Activated naive CD4-positive, alpha-beta T cell (primary cell): ENCODE results near the gene ENPP3.
"Not testable (repeated sequence)": the region's sequence is repeated elsewhere in the genome, so short reads cannot be mapped to it uniquely, and the experiment has no call there.

ENCODE experiments used
- DNase-seq, 4 experiments: peaks; one replicate each; lab custom pipeline; 2025; lab: John Stamatoyannopoulos, UW

Gene ENPP3

GRCh38 chr6:131736811-131737210 lies 99.7 kb downstream of the ENPP3 start:
- DNase-seq: no peak

GRCh38 chr6:131739136-131739535 lies 102.0 kb downstream of the ENPP3 start:
- no peak for DNase-seq

GRCh38 chr6:131740161-131740560 lies 103.1 kb downstream of the ENPP3 start:
- no peak for DNase-seq

DNA sequence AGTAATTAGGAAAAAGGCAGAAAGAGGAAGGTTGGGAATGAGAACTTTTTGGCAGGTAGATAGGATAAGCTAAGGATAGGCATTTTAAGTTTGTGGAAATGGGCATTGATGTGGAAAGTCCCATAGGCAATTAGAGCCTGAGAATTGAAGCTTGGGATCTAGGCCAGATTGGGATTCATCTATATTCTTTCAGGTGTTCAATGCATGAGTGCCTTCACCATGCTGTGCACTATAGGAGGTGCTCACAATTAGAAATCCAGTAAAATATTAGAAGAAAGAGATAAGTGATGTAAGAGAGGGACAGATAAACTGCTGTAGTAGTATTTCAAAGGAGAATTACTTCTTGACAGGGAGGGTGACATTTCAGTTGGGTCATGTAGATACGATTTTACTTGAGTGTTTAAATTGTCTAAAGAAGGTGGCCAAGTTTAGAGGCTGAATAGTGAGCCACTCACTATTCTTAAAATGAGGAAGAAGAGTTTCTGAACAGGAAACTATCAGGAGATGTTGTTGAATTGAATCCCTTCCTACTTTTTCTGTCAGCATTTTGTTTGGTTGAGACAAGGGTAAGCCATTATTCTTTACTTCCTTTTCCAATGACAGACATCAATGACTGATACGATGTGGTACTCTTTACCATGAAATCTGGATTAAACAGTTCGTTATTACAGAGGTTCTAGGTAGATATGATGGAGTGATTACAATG lies 104.7 kb downstream of the ENPP3 start:
- DNase-seq: no peak

- DNase-seq: no peak
Observed at GRCh38 chr6:131744432-131745287, 107.6 kb downstream of the ENPP3 start.

DNA sequence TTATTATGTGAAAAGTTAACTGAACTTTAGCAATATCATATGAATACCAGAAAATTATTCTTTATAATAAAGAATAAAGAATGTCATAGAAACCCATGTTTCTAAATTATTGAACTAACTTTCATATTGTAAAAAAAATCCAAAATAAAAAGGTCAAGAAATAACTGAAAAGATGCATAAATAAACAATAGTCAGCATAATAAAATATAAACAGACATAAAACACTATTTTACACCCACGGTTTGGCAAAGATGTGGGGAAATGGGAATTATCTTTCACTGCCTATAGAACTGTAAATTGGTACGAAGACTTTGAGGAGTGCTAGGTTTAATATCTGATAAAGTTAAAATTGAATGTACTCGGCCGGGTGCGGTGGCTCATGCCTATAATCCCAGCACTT lies 108.4 kb downstream of the ENPP3 start:
- no peak for DNase-seq

DNA sequence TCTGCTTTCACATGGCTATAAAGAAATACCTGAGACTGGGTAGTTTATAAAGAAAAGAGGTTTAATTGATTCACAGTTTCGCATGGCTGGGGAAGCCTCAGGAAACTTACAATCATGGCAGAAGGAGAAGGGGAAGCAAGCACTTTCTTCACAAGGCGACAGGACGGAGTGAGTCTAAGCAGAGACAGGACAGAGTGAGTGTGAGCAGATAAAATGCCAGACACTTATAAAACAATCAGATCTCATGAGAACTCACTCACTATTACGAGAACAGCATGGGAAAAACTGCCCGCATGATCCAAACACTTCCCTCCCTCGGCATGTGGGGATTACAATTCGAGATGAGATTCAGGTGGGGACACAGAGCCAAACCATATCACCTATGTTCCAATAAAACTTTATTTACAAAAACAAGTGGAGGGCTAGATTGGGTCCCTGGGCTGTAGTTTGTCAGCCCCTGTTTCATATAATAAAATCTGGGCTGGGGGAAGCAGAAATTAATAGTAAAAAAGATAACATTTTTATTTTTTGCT lies 110.8 kb downstream of the ENPP3 start:
- DNase-seq: no peak

DNA sequence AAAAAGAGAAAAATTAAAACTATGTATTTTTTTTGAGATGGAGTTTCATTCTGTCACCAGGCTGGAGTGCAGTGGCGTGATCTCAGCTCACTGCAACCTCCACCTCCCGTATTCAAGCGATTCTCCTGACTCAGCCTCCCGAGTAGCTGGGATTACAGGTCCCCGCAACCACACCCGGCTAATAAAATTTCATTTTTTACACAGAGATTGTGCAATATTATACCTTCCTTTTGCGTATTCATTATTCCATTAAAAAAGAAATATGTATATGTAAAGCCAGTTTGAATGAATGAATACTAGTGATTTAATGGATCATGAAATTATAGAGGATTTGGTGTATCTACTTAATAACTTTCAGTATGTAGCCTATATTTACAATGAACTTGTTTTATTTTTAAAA lies 111.9 kb downstream of the ENPP3 start:
- DNase-seq: no peak

DNA sequence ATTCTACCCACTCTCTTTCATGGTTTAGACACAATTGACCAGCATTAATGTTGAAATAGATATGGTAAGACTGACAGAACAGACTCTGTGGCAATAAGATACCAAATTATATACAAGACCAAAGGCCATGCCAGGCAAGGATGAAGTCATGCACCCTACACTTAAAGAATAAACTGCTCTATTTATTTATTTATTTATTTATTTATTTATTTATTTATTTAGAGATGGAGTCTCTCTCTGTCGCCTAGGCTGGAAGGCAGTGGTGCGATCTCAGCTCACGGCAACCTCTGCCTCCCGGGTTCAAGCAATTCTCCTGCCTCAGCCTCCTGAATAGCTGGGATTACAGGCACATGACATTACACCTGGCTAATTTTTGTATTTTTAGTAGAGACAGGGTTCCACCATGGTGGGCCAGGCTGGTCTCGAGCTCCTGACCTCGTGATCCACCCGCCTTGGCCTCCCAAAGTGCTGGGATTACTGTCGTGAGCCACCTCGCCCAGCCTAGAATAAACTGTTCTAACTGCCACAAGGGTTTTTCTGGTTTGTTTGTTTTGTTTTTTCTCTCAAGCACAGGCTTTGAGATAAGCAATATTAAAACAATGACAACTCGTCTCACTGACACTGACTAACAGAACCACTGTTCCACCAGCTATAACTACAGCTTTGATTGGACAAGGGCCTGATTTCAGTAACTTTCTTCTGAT lies 114.1 kb downstream of the ENPP3 start:
- DNase-seq: not testable (repeated sequence)

GRCh38 chr6:131754088-131754487 lies 117.0 kb downstream of the ENPP3 start:
- no peak for DNase-seq

- no peak for DNase-seq
Observed at GRCh38 chr6:131754715-131755567, 117.8 kb downstream of the ENPP3 start.

GRCh38 chr6:131755597-131755996 lies 118.5 kb downstream of the ENPP3 start:
- no peak for DNase-seq

DNA sequence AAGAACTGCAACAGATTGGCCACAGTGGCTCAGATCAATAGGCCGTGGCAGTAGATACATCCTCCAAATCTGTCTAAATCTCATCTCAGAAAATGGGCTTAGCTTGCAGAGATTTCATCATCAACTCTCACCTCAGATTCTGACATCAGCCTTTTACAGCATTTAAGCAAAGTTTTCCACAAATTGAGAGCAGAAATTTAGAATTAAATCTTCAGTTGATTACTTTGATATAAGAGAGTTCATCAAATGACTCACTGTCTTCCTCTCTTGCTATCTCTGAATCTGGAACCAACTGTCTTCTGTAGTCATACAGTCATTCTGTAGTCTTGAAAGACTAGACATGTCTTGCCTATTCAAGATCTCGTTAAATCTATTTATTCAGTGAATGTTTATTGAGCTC lies 118.9 kb downstream of the ENPP3 start:
- no peak for DNase-seq

DNA sequence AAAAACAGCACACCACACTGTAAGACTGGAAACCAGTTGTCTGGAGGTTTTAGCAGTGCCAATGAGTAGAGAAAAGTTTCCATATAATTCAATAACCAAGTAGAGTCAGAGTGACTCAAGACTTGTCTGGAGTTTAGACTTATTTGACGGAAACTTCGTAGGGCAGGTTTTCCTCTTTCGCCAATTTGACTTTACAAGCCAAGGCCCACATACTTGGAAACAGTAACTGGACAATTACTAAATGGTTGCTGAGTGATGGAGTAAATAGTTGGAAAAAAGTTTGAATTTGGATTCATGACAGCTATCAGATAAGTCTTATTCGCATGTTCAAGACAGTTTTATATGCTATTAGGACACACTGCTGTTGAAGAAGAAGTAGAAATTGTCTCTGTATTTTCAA lies 121.8 kb downstream of the ENPP3 start:
- DNase-seq: no peak

DNA sequence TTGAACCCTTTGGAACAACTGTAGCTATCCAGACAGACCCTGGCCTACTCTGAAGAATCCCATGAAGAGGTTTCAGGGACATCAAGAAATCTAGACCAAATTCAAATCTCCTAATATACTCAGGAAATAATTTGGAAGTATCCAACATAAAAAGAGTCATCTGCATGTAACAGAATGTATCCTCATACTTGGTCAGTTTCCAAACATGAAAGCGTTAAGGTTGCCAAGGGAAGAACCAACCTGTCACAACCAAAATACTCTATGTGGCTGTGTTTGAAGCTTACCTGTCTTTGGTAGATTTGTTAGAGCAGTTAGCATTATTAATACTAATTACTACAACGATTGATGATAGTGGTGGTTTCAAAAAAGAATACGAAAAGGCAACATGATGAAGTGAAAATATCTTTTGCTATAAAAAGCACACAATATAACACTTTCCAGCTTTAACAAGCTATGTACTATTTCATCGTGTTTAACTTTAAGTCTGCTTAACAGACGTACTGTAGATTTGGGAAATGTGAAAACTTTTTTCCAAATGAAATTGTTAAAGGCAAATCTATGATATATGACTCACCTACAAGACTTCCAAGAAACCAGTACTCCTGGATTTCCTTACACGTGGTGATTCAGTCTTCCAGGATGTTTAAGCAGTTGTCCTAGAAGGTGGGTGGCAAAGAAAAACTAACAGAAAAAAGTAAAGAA lies 124.1 kb downstream of the ENPP3 start:
- no peak for DNase-seq

DNA sequence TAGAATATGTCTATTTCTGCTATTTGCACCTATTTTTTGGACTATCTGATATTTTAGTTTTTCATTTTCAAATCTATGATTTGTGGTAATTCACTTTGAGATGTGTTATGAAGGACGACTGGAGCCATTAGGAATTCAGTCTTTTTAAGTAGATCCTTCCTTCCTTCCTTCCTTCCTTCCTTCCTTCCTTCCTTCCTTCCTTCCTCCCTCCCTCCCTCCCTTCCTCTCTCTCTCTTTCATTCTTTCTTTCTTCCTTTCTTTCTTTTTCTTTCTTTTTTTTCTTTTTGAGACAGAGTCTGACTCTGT lies 124.6 kb downstream of the ENPP3 start:
- no peak for DNase-seq

DNA sequence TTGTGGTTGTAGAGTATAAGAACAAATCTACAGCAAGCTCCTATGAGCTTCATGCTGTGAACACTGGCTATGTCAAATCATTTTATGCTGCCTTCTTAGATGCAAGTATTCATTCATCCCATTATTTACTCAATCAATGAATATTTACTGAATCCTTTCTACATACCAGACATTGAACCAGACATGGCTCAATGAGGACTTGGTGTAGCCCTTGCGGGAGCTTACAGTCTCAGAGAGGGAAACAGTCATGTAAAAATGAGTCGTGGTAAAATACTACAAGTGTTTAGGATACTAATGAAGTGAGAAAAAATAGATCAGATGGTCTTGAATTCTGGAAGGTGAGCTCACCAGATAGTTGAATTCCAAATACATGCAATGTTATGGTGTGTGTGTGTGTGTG lies 125.9 kb downstream of the ENPP3 start:
- DNase-seq: no peak

GRCh38 chr6:131763749-131764148 lies 126.6 kb downstream of the ENPP3 start:
- no peak for DNase-seq

- no peak for DNase-seq
Observed at GRCh38 chr6:131764350-131764749, 127.2 kb downstream of the ENPP3 start.

GRCh38 chr6:131765081-131765803 lies 128.1 kb downstream of the ENPP3 start:
- DNase-seq: no peak

GRCh38 chr6:131765804-131766135 lies 128.7 kb downstream of the ENPP3 start:
- no peak for DNase-seq
